ENCODE measurements around the gene ATP8A2. TPM values are rescaled to one million over a fixed set of nuclear protein-coding genes. Genes with fewer than 3 reads are reported as not detected.

ATP8A2 gene
- total and polyA plus RNA-seq, 2 of the 8 experiments (the other 6 are each of a cell fraction or from before 2014, with no cell fraction given) = 2.4 to 8.3 TPM

DNA sequence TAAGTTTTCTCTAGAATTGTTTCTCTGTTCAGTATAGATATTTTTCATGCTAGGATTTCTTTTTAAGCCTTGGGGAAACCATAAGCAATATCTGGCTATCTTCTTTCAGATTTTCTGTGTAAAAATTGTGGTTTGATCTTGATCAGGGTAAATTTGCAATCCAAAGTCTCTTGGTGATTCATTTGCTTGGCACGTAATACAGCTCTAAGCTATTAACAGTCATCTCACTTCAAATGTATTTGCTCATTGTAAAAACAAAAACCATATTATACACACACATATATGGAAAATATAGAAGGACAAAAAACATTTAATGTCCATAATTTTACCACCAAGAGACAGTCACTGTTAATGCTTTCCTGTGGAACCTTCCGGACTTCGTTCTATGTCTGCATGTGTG is 489.1 kb downstream of the ATP8A2 start:
- Histone ChIP-seq H3K14ac (ENCODE audit: insufficient read length) (no peak overlapping the region), H4K20me1 (replicated peaks in 1 of 2; ENCODE audit: control insufficient read depth in 1 of 2, insufficient read depth in 2 of 2, low read length in 2 of 2) (no peaks in the 10 kb centered on the region), H3K4me1 (replicated peaks in 1 of 4; ENCODE audit: control insufficient read depth in 3 of 4, insufficient read depth in 4 of 4, low read length in 3 of 4) (no peaks in the 10 kb centered on the region), H3K9ac (replicated peaks in 1 of 4; ENCODE audit: extremely low read depth in 1 of 4, low read depth in 3 of 4, low read length in 3 of 4) (no peak overlapping the region), H3K23me2 (ENCODE audit: low read depth, low read length) (no peaks in the 10 kb centered on the region), H3K18ac (ENCODE audit: extremely low read depth, low read length) (no peak overlapping the region), H3K79me2 (ENCODE audit: control insufficient read depth in 1 of 2, insufficient read depth in 2 of 2, low read length in 2 of 2) (no peaks in the 10 kb centered on the region), H3K56ac (replicated peaks; ENCODE audit: insufficient read length, low read depth, low read length) (no peak overlapping the region), H3K79me1 (ENCODE audit: low read depth, low read length) (no peaks in the 10 kb centered on the region), H2BK12ac (ENCODE audit: low read depth, low read length) (no peak overlapping the region), H2BK20ac (ENCODE audit: low read length) (no peak overlapping the region), H3K27ac (ENCODE audit: low read depth, low read length) (no peak overlapping the region), H2BK5ac (ENCODE audit: low read depth, low read length) (no peak overlapping the region), H4K8ac (ENCODE audit: extremely low read depth, insufficient read depth, low read length) (no peak overlapping the region), H3K27me3 (replicated peaks in 1 of 4; ENCODE audit: control insufficient read depth in 3 of 4, extremely low read depth in 1 of 4, insufficient read depth in 3 of 4, low read length in 3 of 4) (no peaks in the 10 kb centered on the region), H3K23ac (ENCODE audit: insufficient read length) (no peak overlapping the region), H3K4me2 (ENCODE audit: insufficient read depth in 1 of 2, low read depth in 2 of 2, low read length in 2 of 2) (no peak overlapping the region), H4K91ac (replicated peaks; ENCODE audit: insufficient read length, low read length) (no peak overlapping the region), H2AK5ac (ENCODE audit: low read depth, low read length) (no peak overlapping the region), H2AFZ (ENCODE audit: low read length) (no peak overlapping the region), H3K4ac (replicated peaks; ENCODE audit: insufficient read length, low read depth, low read length) (no peak overlapping the region), H3K4me3 (ENCODE audit: extremely low read depth in 1 of 4, insufficient read depth in 2 of 4, low read depth in 3 of 4, low read length in 4 of 4) (no peak overlapping the region), H3K9me3 (ENCODE audit: insufficient read depth in 2 of 2, low read depth in 1 of 2, low read length in 1 of 2) (no peaks in the 10 kb centered on the region), H3K36me3 (ENCODE audit: control insufficient read depth in 2 of 4, insufficient read depth in 4 of 4, low read length in 3 of 4) (no peaks in the 10 kb centered on the region), H2BK120ac (replicated peaks; ENCODE audit: low read depth, low read length) (no peak overlapping the region), H2BK15ac (ENCODE audit: low read length) (no peak overlapping the region), H4K5ac (ENCODE audit: insufficient read length, low read depth, low read length) (no peak overlapping the region)
- 95% methylated on average over 3 of the region's 3 CpGs; no CpG with 5 or more reads in 1 of the 2 experiments for WGBS, 2 experiments (ENCODE audit: extremely low coverage in 1 of 2, insufficient coverage in 1 of 2, insufficient read length in 1 of 2, insufficient replicate concordance in 2 of 2, low coverage in 1 of 2, low lambda C conversion rate in 2 of 2, missing lambda C conversion rate in 1 of 2)
- TF ChIP-seq NRF1 (IDR thresholded peaks at IDR 0.05; ENCODE audit: low read depth, low read length) = no peak
- TF ChIP-seq JUND (IDR thresholded peaks at IDR 0.05; ENCODE audit: low read length) = no peak
- TF ChIP-seq EP300 (IDR thresholded peaks at IDR 0.05; ENCODE audit: borderline replicate concordance in 1 of 2, low read depth in 2 of 2, low read length in 2 of 2) = no peak
- no peak for TF ChIP-seq TEAD4 (IDR thresholded peaks at IDR 0.05; ENCODE audit: low read depth, low read length)
- TF ChIP-seq POLR2A (IDR thresholded peaks at IDR 0.05; ENCODE audit: control extremely low read depth in 1 of 2, low read depth in 2 of 2, low read length in 2 of 2) = no peak
- TF ChIP-seq SP4 (IDR thresholded peaks at IDR 0.05; ENCODE audit: low read length) = no peak
- ChIA-PET POLR2A (ENCODE audit: partially characterized antibody) (no interaction called here), CTCF (ENCODE audit: partially characterized antibody) (interaction anchor here (1.1 kb wide), 1 partner anchor 22 kb away, joined by 3 read pairs; no protein-coding TSS in a partner anchor)
- FAIRE-seq = no peak
- no peak for DNase-seq (ENCODE audit: low read depth in 1 of 2, low spot score in 2 of 2)

Measured in H1 (cell line).